B cell (primary cell): ENCODE measurements around the gene YBEY. TPM values are rescaled to one million over a fixed set of nuclear protein-coding genes. Genes with fewer than 3 reads are reported as not detected.

Experiments
- ATAC-seq: fragments of 200-7000 bp; cut with Tn5 transposase; one replicate; pipeline ENCODE4 v1.10.0; 2021; ENCODE audit warnings: low read depth, mild to moderate bottlenecking, moderate number of reproducible peaks, moderate library complexity
- CTCF ChIA-PET: fragments of 350-600 bp; sonication (Branson Sonifier 250); formaldehyde crosslinking; loops from one replicate; lab custom pipeline; 2021; ENCODE audit warnings: antibody characterized with exemption, inconsistent platforms; lab: Charles Lee
- POLR2A ChIA-PET: fragments of 350-600 bp; sonication (Branson Sonifier 250); formaldehyde crosslinking; loops from one replicate; lab custom pipeline; 2021; ENCODE audit warnings: antibody characterized with exemption; lab: Charles Lee
- DNase-seq: peaks from one replicate; pipeline ENCODE4 v3.0.0; 2013
- H2AFZ ChIP-seq: 2 replicates; pipeline ENCODE4 v1.6.1; 2012; ENCODE audit warnings: mild to moderate bottlenecking, low read depth, low read length; ENCODE audit not compliant: insufficient read depth, poor library complexity, severe bottlenecking
- H3K27ac ChIP-seq, 2 donors: 1 replicate in 1 of 2; 2 replicates in 1 of 2; pipeline ENCODE4 v1.5.1; 2012 to 2013; ENCODE audit warnings: low read length in 2 of 2, mild to moderate bottlenecking in 2 of 2, moderate library complexity in 1 of 2
- H3K27me3 ChIP-seq, 4 experiments: fragments of 200-600 bp in 1 of 4; sonication (generic) in 1 of 4; replicated peaks in 1 of 4; 1 replicate in 2 of 4; 2 replicates in 2 of 4; pipeline versions ENCODE4 v1.6.1 to v1.7.0; 2013 to 2016; ENCODE audit warnings: low read length in 3 of 4, mild to moderate bottlenecking in 2 of 4, mixed read lengths in 1 of 4, moderate library complexity in 1 of 4; ENCODE audit not compliant: insufficient read depth in 4 of 4, control insufficient read depth in 3 of 4; ENCODE audit errors: control extremely low read depth in 1 of 4
- H3K36me3 ChIP-seq, 2 experiments: replicated peaks in 1 of 2; 1 replicate in 1 of 2; 2 replicates in 1 of 2; pipeline versions ENCODE4 v1.6.1 to v1.7.1; 2013; ENCODE audit warnings: low read length in 1 of 2; ENCODE audit not compliant: insufficient read depth in 2 of 2, control insufficient read depth in 1 of 2; ENCODE audit errors: control extremely low read depth in 1 of 2, extremely low read depth in 1 of 2
- H3K4me1 ChIP-seq, 2 donors: fragments of 200-600 bp in 1 of 2; sonication (generic) in 1 of 2; 1 replicate in 1 of 2; 2 replicates in 1 of 2; pipeline versions ENCODE4 v1.5.1 to v1.6.1; 2013 to 2017; ENCODE audit warnings: low read length in 2 of 2; ENCODE audit not compliant: control insufficient read depth in 2 of 2, insufficient read depth in 2 of 2
- H3K4me2 ChIP-seq: replicated peaks from 2 replicates; pipeline ENCODE3; 2012; ENCODE audit warnings: mild to moderate bottlenecking, low read depth, low read length; ENCODE audit not compliant: poor library complexity, severe bottlenecking
- H3K4me3 ChIP-seq, 5 experiments: fragments of 200-600 bp in 1 of 5; sonication (generic) in 1 of 5; 1 replicate in 3 of 5; 2 replicates in 2 of 5; pipeline versions ENCODE4 v1.5.1 to v1.7.0; 2011 to 2016; ENCODE audit warnings: low read length in 4 of 5, mild to moderate bottlenecking in 4 of 5, low read depth in 2 of 5, control low read depth in 1 of 5, moderate library complexity in 1 of 5; ENCODE audit not compliant: insufficient read depth in 1 of 5; ENCODE audit errors: control extremely low read depth in 1 of 5, extremely low read depth in 1 of 5
- H3K79me2 ChIP-seq: fragments of 200-600 bp; sonication (generic); one replicate; pipeline ENCODE4 v1.6.0; 2016; ENCODE audit warnings: low read length; ENCODE audit not compliant: control insufficient read depth, insufficient read depth
- H3K9ac ChIP-seq: fragments of 200-600 bp; sonication (generic); 2 replicates; pipeline ENCODE4 v1.6.1; 2017; ENCODE audit warnings: mild to moderate bottlenecking, low read length, moderate library complexity
- H3K9me3 ChIP-seq, 3 donors: one replicate each; pipeline versions ENCODE4 v1.6.1 to v1.7.1; 2013; ENCODE audit warnings: low read length in 2 of 3; ENCODE audit not compliant: control insufficient read depth in 2 of 3, insufficient read depth in 1 of 3; ENCODE audit errors: control extremely low read depth in 1 of 3
- H4K20me1 ChIP-seq: 2 replicates; pipeline ENCODE4 v1.6.0; 2012; ENCODE audit warnings: mild to moderate bottlenecking, low read length; ENCODE audit not compliant: insufficient read depth, control insufficient read depth, poor library complexity, severe bottlenecking
- H3K27ac Mint-ChIP-seq: one replicate; pipeline ENCODE4 v1.8.0; 2021; ENCODE audit warnings: mixed read lengths
- H3K27me3 Mint-ChIP-seq: one replicate; pipeline ENCODE4 v1.8.0; 2021; ENCODE audit warnings: mixed read lengths
- H3K4me1 Mint-ChIP-seq: one replicate; pipeline ENCODE4 v1.8.0; 2021; ENCODE audit warnings: mixed read lengths
- H3K4me3 Mint-ChIP-seq: one replicate; pipeline ENCODE4 v1.8.0; 2021; ENCODE audit warnings: mixed read lengths
- H3K9me3 Mint-ChIP-seq: one replicate; pipeline ENCODE4 v1.8.0; 2022; ENCODE audit warnings: mixed read lengths; ENCODE audit not compliant: insufficient read depth
- EZH2 ChIP-seq: IDR thresholded peaks from 2 replicates; pipeline ENCODE4 v1.6.1; 2012; ENCODE audit warnings: borderline replicate concordance, low read depth, mild to moderate bottlenecking, moderate library complexity, low read length; ENCODE audit not compliant: insufficient read depth, poor library complexity, severe bottlenecking
- WGBS: methylation state at CpG from one replicate; pipeline ENCODE4 v1.1.5; 2013; ENCODE audit warnings: missing lambda C conversion rate; ENCODE audit not compliant: insufficient coverage; 5-methylcytosine and 5-hydroxymethylcytosine counted together
- intact Hi-C: fragments of 100-400 bp; cut with micrococcal nuclease; formaldehyde crosslinking; loops from one replicate; pipeline ENCODE4 v1.10.0; 2022
- polyA plus RNA-seq: library from polyadenylated mRNA; depleted of rRNA; stranded (reverse); fragments of >200 nt; gene quantifications from 2 replicates; pipeline ENCODE4 v1.2.3, GENCODE V29; 2012
- total RNA-seq, 2 donors: library from RNA; stranded (reverse); fragments of 120-200 nt in 1 of 2; gene quantifications; 1 replicate in 1 of 2; 2 replicates in 1 of 2; pipeline versions ENCODE4 v1.2.3 to v1.2.4, GENCODE V29; 2013 to 2022
- TF ChIP-seq, protein P1 (sequence below): fragments of 200-600 bp; IDR thresholded peaks from one replicate; pipeline ENCODE4 v1.8.0; 2022; ENCODE audit warnings: antibody characterized with exemption, mild to moderate bottlenecking

YBEY gene
- total and polyA plus RNA-seq, 2 donors (not counting 1 experiment from before 2014, with no cell fraction given): 15.0 to 21.6 TPM

DNA sequence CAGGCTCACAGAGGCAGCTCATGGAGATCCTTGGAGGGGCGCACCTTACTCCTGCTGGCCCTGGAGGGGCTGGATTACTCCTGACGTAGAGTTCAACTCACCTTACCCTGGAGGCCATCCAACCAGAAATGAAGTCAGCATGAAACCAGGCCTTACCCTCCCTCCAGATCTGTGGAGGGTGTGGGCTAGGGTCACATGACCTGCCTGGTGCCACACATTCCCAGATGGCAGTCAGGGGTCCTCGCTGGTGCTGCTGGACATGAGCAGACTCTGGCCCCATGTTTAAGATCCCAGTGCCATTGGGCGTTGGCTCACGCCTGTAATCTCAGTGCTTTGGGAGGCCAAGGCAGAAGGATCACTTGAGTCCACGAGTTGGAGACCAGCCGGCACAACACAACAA, 33.0 kb downstream of the YBEY start:
- Histone ChIP-seq H3K4me3 (no peak overlapping the region), H3K36me3 (no peaks in the 10 kb centered on the region), H4K20me1 (no peaks in the 10 kb centered on the region), H3K9me3 (no peaks in the 10 kb centered on the region), H3K4me2 (no peak overlapping the region), H3K27ac (no peak overlapping the region), H3K79me2 (peaks cover 26% of the 10 kb centered on the region), H3K27me3 (peaks cover 0 to 3% (median 0%) of the 10 kb centered on the region in 4 experiments), H3K4me1 (peaks cover 11 to 18% of the 10 kb centered on the region in 2 donors), H3K9ac (no peak overlapping the region), H2AFZ (no peak overlapping the region)
- ChIA-PET CTCF (no interaction called here), POLR2A (no interaction called here)
- intact Hi-C loops: no loop called here
- WGBS: 98% methylated on average over 5 of the region's 7 CpGs
- Mint-ChIP-seq H3K4me3 (no peak overlapping the region), H3K27me3 (no peaks in the 10 kb centered on the region), H3K9me3 (no peaks in the 10 kb centered on the region), H3K4me1 (peaks cover 20% of the 10 kb centered on the region), H3K27ac (no peak overlapping the region)
- TF ChIP-seq, protein P1, sequence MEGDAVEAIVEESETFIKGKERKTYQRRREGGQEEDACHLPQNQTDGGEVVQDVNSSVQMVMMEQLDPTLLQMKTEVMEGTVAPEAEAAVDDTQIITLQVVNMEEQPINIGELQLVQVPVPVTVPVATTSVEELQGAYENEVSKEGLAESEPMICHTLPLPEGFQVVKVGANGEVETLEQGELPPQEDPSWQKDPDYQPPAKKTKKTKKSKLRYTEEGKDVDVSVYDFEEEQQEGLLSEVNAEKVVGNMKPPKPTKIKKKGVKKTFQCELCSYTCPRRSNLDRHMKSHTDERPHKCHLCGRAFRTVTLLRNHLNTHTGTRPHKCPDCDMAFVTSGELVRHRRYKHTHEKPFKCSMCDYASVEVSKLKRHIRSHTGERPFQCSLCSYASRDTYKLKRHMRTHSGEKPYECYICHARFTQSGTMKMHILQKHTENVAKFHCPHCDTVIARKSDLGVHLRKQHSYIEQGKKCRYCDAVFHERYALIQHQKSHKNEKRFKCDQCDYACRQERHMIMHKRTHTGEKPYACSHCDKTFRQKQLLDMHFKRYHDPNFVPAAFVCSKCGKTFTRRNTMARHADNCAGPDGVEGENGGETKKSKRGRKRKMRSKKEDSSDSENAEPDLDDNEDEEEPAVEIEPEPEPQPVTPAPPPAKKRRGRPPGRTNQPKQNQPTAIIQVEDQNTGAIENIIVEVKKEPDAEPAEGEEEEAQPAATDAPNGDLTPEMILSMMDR: no peak
- no peak for TF ChIP-seq EZH2
- no peak for DNase-seq
- ATAC-seq: no peak

DNA sequence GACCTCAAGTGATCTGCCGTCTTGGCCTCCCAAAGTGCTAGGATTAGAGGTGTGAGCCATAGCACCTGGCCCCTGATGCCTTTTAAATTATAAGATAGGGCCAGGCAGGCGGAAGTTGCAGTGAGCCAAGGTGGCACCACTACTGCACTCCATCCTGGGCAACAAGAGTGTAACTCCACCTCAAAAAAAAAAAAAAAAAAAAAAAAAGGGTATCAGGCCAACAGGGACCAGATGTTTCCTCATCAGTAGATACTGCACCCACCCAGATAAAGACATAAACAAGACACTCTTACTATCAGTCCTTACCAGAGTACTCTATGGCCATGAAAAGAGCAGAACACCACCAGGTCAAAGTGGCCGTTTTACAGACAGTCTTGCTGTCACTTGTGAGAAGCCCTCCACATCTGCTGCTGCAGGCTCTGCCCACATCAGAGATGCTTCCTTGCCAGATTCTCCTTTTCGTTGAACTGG, 34.2 kb downstream of the YBEY start:
- TF ChIP-seq, protein P1: no peak
- no peak for TF ChIP-seq EZH2
- intact Hi-C loops: no loop called here
- Histone ChIP-seq H3K36me3 (no peaks in the 10 kb centered on the region), H3K9me3 (no peaks in the 10 kb centered on the region), H2AFZ (no peak overlapping the region), H3K4me2 (no peak overlapping the region), H3K27me3 (peaks cover 0 to 3% (median 0%) of the 10 kb centered on the region in 4 experiments), H4K20me1 (no peaks in the 10 kb centered on the region), H3K4me3 (no peak overlapping the region), H3K27ac (no peak overlapping the region), H3K79me2 (peaks cover 28% of the 10 kb centered on the region), H3K4me1 (peaks cover 12 to 21% of the 10 kb centered on the region in 2 donors), H3K9ac (no peak overlapping the region)
- Mint-ChIP-seq H3K4me1 (peaks cover 21% of the 10 kb centered on the region), H3K27ac (no peak overlapping the region), H3K27me3 (no peaks in the 10 kb centered on the region), H3K4me3 (no peak overlapping the region), H3K9me3 (no peaks in the 10 kb centered on the region)
- ChIA-PET CTCF (no interaction called here), POLR2A (no interaction called here)
- DNase-seq: no peak
- no peak for ATAC-seq
- 8% methylated on average over 1 of the region's 4 CpGs for WGBS
